Tracheal epithelial cell (primary cell): Measurements from ENCODE around the gene GDF10. TPM values are rescaled to one million over a fixed set of nuclear protein-coding genes. Genes with fewer than 3 reads are reported as not detected.

Experiments
- total RNA-seq: library from RNA; depleted of rRNA; stranded (reverse); fragments of >200 nt; gene quantifications from 2 replicates; pipeline ENCODE4 v1.2.1, GENCODE V29; 2014

GDF10 gene, protein sequence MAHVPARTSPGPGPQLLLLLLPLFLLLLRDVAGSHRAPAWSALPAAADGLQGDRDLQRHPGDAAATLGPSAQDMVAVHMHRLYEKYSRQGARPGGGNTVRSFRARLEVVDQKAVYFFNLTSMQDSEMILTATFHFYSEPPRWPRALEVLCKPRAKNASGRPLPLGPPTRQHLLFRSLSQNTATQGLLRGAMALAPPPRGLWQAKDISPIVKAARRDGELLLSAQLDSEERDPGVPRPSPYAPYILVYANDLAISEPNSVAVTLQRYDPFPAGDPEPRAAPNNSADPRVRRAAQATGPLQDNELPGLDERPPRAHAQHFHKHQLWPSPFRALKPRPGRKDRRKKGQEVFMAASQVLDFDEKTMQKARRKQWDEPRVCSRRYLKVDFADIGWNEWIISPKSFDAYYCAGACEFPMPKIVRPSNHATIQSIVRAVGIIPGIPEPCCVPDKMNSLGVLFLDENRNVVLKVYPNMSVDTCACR
- under 0.01 TPM in 1 of 2 replicates, not detected in the other for total RNA-seq

DNA sequence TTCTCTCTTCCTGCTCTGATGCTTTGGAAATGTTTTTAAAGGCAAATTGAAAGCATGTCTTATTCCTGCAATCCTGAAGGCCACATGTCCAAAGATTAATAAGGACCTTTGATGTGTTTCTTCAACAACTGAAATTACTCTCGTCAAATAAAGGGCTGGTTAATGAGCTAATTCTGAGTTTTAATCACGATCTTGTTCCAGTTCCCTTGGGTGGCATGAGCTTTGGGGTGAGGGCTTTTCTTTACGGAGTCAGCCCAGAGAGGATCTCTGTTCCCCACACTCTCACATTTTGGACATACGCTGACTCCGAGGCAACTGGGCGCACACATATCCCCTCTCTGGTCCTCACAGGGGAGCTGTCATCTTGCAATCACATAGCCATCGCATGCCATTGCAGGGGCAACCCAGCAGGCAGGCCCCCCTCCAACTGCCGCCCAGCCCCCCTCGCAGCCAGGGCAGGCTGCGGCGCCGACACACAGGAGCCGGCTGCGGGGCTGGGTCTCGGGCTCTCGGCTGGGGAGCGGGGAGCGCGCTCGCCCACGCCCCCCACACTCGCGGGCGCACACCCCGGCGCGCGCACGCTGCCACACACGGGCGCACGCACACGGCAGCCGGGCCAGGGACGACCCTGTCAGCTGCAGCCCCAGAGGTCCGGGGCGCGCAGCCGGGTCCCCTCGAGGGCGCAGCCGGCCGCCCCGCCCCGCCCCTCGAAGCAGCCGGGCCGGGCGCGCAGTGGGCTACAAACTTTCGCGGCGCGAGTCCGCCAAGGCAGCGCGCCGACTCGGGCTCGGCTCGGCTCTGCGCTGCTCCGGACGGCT lies at the start of gene GDF10:
Gene GDF10 (plus strand): TSS at position 587 of the 818 bp plus-strand sequence. CDS start 455 bp downstream, outside the sequence.

DNA sequence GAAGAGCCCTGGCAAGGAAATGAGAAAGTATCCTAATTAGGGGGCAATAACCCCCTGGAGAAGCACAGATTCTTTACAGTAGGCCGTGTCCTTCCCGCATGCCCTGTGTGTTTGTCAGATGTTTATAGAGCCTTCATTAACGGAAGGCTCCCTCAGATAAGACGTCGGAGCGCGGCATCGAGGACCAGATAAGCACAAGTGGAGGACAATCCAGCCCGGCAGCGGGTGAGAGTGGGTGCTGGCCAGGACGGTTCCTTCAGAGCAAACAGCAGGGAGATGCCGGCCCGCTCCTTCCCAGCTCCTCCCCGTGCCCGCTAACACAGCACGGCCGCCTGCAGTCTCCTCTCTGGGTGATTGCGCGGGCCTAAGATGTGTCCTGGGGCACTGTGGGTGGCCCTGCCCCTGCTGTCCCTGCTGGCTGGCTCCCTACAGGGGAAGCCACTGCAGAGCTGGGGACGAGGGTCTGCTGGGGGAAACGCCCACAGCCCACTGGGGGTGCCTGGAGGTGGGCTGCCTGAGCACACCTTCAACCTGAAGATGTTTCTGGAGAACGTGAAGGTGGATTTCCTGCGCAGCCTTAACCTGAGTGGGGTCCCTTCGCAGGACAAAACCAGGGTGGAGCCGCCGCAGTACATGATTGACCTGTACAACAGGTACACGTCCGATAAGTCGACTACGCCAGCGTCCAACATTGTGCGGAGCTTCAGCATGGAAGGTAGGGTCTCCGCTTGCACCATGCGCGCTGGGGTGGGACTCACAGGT lies 22.5 kb downstream of the GDF10 start, which contains the start of gene GDF2:
Gene GDF2 (plus strand): TSS at position 155 of the 762 bp plus-strand sequence. CDS start 215 bp downstream, at position 370.

DNA sequence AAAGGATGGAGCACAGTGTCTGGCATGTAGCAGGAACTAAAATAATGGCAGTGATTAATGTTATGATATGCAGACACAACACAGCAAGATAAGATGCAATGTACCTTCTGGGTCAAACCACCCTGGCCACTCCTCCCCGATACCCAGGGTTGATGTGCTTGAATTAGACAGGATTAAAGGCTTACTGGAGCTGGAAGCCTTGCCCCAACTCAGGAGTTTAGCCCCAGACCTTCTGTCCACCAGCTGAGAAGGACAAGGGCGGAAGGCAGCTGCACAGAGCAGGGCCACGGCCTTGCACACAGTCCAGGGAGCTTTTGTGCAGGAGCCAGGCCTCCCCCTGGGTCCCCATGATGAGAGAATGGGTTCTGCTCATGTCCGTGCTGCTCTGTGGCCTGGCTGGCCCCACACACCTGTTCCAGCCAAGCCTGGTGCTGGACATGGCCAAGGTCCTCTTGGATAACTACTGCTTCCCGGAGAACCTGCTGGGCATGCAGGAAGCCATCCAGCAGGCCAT lies 48.2 kb downstream of the GDF10 start, which contains the start of gene RBP3:
Gene RBP3 (plus strand): TSS at position 226 of the 514 bp plus-strand sequence. CDS start 122 bp downstream, at position 348.

Other genes starting within 250 kb of the GDF10 start
- not detected in 2 replicates for gene GDF2, start 22.3 kb downstream of the GDF10 start, total RNA-seq
- gene RBP3, start 48.2 kb downstream of the GDF10 start, total RNA-seq: not detected in 2 replicates
- gene ZNF488, start 84.1 kb downstream of the GDF10 start, total RNA-seq: 0.24 and 1.1 TPM in 2 replicates
- gene ANXA8, start 183.9 kb downstream of the GDF10 start, total RNA-seq: 268 and 382 TPM in 2 replicates
- gene FAM25G, start 191.5 kb downstream of the GDF10 start, total RNA-seq: not detected in 2 replicates
- 1.5 and 1.9 TPM in 2 replicates for gene AGAP9, start 223.4 kb downstream of the GDF10 start, total RNA-seq